NCI-H187 (cell line): Measurements from ENCODE around the gene STK32C.
A peak's percentile ranks its signal among the peaks of the same experiment; 100 is the strongest.

ENCODE experiments used
- DNase-seq, 2 experiments: peaks; one replicate each; lab custom pipeline; 2025; lab: John Stamatoyannopoulos, UW

STK32C gene

DNA sequence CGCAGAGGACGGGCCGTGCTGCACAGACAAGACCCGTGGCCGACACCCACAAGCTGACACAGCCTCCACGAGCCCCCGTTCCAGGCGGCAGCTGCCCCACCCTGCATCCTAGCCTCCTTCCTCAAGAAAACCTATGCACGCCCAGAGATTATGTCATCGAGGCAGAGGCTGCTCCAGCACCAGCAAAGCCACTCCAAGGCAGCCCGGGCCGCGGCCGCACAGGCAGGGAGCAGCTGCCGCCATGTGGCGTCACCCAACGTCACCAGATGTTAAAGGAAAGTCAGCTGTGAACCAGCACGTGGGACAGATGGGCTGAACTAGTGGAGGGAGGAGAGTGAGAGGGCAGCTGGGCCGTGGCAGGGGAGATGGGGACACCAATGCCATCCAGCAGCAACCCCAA, 59.8 kb downstream of the STK32C start:
- no peak for DNase-seq

DNA sequence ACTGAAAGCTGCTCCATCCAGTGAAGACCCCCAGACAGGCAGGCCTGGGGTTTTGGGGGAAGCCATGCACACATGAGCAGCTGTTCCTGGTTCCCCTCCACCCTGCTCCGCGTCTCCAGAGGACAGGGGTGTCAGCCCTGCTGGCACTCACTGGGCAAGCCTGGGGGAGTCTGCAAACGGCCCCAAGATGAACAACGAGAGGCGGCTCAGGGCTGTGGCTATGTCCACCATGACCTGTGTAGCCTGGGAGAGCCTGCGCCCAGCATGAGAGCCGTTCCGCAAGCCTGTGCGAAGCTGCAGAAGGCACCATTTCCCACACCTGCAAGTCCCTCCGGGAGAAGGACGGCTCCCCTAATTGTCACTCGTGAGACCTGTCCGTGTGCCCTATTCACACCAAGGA, 61.5 kb downstream of the STK32C start:
- no peak for DNase-seq

DNA sequence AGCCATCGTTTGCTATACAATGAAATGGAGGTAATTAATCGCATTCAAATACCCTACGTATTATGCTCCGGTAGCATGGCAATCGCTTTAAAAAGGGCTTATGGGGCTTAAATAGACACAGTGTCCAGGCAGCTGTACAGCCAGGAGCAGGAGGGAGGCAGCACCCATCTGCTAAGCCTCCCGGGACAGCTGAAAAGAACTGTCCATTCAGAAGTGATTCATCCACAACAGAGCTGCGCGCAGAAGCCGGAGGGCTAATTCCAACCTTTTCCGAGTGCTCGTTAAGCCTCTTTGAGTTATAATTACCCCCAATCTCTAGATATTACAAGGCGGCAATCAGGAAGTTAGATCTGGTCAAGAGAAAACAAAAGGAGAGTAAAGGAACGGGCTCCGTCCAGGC, 62.7 kb downstream of the STK32C start:
- DNase-seq, result no peak

DNA sequence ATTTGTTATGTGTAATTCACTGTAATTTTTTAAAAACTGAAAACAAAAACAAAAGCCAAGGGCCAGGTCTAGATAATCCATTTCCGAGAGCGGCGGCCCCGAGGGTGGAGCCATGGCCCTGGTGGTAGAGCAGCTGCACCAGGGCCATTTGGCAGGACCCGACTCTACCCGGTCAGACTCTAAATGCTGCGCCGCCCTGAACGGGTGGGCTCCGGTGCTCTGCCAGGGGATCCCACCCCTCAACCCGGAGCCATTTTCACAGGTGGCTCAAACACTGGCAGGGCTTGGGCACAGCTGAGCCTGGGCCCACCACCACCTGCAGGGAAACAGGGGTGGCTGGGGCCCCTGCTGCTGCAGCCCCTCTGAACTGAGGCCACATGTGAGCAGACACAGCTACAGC, 64.1 kb downstream of the STK32C start:
- no peak for DNase-seq

DNA sequence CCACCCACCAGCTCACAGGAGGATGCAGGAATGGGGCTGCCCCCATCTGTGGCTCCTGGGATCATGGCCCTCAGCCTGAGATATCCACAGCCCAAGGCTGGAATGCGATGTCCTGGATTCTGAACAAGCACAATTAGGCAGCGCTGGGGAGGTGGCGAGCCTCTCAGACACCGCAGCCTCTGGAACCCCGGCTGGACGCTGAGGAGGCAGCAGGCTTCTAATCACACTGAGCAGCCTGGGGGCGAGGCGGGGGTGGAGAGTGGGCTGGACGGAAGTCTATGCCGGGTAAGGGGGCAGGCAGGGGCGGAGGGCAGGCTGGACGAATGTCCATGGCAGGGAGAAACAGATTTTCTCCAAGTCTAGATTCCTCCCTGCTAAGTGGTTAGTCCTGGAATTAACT, 64.6 kb downstream of the STK32C start:
- DNase-seq, result no peak

DNA sequence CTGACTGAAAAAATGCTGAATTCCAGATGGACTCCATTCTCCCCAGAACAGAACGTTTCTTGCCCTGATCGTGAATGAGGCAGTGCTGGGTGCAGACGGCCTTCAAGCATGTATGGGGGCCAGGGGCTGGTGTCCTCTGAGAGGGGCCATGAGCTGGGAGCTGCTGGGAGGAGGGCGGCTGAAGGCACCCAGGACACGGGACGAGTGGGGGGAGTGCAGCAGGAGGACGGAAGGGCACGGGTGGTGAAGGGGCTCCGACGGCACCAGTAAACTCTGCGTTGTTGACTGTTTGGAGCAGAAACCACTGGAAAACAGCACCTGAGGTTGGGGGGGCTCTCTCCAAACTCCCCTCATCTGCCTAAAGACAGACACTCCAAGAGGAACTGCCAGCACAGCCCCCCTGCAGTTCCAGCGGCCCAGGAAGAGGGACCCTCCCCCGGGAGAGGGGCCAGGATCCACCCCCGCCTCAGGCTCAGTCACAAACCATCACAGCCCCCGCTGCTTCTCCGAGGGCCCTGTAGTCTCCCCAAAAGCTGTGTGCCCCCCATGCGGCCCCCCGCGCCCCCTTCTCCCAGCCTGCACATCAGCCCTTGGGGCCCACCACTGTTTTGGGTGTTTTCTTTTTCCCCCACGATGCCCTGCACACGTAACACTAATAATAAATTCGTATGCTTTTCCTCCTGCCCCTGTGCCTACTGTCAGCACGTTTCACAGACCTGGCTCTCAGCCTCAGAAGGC, 65.5 kb downstream of the STK32C start:
- no peak for DNase-seq

DNA sequence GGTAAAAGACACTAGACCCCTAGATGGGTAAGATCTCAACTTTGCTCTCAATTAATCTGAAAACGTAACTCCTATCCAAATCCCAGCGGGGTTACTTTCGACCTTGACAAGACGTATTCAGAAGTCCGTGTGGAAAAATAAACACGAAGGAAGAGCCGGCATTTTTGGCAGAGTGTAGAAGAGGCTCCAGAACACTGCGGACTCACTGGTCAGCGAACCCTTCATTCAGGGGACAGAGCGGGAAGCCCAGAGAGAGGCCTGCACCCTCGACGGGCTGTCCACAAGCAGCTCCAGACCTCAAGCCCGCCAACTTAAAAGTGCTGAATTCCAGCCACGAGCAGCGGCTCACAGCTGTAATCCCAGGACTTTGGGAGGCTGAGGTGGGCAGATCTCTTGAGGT, 66.3 kb downstream of the STK32C start:
- DNase-seq, result no peak

DNA sequence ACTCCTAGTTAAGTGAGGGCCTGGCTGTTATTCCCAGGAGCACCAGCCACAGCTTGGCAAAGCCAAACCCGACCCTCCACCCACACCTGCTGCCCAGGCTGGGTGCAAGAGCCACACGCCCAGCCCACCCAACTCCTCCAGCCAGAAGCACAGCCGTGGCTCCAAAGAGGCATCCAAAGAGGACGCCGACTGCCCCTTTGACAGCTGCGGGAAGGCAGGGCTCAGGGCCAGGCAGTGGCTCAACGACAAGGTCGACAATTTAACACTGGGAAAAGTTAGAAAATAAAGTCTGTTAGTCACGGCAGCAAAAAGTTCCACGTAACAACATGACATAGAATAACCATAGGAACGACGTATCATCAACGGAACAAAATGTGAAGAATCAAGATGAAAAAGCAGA, 66.7 kb downstream of the STK32C start:
- no peak for DNase-seq

DNA sequence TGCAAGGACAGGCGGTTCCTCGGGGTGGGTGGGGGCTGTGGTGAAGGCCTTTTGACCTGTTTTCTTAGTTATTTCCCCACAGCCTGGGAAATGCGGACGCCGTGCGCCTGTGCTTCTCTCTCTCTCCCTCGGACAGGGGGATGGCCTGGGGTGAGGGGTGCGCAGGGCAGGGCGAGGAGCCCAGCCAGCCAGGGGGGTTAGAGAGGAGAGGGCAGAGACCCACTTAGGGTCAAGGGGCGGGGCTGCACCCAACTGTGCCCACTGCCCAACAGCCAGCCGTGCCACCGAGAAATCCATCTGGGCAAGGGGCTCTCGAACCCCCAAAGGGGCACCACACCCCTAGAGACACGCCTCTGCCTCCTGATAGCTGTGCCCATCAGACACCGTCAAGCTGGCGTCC, 67.2 kb downstream of the STK32C start:
- no peak for DNase-seq

DNA sequence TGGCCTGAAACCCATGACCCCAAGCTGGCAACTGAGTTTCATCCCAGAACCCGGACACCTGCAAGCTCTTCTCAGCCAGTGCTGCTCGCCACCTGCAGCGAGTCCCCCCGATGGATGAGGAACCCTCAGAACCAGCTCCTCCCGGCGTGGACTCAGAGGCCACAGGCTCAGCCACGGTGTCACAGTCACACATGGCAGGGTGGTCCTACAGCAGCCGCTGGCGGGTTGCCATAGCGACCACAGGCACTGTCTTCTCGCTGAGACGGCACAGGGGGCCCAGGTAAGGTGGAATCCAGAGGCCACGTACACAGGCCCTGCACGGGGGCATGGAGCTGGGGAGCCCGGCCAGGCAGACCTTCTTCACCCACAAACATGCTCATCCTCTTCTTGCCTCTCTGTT, 67.6 kb downstream of the STK32C start:
- DNase-seq, result no peak

DNA sequence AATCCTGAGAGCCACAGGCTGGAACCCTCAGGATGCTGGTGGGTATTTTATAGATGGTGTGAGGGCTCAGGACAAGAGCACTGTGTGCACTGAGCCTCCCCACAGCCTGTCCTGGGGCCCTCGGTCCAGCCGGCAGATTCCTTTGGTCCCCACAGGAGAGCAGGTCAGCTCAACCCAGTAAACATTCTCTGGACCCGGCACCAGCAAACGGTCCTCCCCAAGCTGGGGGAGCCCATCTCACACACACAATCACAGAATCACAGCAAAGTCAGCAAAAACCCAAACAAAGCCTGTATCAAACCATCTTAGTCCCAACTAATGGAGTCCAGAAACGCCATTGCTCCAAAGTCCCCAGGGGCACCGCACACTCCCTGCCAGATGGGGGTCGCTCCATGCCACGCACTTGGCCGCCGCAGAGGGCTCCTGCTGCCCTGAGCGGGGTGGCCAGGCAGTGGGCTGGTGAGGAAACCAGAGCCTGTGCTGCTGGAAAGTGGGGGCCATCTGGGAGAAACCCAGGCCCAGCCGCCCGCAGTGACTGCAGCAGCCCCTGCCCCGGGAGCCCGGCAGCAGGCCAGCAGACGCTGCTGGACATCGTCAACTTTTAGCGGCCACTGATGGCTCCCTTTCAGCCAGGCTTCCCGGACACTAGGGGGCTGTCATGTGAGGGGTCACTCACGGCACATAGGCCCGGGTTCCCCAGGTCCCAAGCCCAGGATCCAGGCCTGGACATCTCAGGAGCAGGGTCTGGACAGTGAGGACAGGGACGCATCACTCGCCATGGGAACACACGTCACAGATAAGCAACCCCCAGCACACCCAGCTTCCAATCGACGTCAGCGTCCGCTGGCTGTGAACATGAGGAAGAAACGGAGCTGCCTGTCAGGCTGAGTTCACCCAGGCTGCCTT, 68.4 kb downstream of the STK32C start:
- DNase-seq, result no peak

DNA sequence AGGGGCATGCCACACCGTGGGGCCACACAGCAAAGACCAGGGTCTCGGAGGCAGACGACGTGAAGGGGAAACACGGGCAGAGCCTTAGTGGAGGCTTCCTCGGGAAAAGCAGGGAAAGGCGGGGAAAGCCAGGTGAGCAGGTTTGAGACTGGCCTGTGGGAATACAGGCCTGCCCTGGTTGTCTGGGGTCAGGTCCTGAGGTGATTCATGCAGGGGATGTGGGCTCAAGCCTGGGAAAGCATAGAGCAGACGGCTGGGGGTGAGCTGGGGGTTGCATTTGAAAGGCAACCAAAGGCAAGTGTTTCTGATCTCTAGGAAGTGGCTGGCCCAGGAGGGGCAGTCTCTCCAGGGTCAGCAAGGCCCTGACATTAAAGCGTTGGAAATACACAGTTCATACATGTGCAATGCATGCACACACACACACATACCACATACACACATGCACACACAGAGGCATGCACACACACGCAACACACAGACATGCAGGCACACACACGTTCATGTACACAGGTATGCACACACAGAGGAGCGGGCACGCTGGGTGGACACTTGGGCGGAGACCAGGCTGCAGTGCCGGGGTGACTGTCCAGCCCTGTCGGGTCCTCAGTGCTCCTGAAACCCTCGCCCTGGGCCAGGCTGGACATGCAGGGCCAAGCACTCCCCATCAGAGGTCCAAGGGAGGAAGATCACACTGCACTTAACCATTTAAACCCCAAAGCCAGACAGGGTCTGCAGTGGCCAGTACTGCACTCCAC, 69.2 kb downstream of the STK32C start:
- DNase-seq, result no peak

DNA sequence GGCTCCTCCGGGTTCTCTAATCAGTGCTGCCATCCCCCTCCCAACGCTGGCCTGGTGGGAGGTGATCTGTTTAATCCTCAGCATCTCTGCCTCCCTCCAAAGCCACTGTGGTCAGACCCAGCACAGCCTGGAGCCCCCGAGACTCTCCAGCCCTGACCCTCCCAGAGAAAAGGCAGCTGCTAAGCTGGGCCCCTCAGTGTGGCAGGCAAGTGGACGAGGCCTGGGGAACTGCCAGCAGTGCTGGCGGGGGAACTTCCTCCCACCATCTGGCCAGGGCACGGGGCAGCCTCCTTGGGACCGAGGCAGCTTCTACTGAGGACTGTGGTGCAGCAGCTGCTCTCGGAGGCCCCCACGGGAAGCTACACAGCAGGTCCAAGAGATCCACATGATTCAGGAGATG, 69.9 kb downstream of the STK32C start:
- DNase-seq, result no peak

DNA sequence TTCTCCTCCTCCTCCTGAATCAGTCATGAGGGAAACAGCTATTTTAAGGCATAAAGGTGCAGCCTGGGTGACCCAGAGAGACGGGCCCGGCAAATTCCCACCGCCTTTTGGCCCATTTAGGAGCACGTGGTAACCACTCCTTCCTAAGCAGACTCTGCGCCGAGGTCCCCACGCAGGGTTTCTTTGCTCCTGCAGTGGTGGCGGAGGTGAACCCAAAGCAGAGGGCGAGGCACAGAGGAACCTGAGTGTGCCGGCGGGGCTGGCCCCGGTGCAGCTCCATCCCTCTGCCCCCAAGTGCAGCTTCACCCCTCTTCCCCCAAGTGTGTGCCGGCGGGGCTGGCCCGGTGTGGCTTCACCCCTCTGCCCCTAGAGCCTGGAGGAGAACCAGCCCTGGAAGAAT, 70.4 kb downstream of the STK32C start:
- DNase-seq, result no peak

DNA sequence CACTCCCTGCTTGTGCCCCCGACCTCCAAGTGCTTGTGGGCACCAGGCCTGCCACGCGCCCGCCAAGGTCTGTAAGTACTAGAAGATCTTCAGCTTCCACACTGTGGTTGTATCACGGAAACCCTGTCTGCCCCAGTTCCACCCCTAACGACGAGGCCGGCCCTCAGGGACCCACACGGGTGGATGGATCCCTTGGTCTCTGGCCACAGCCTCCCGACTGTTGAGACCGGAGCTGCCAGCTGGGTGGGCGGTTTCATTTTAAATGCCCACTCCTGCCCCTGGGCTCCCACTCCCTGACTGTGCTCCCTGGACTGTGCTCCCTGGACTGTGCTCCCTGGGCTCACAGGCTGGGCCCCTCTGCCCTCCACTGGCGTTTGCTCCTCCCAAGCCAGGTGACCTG, 70.9 kb downstream of the STK32C start:
- DNase-seq, result no peak

DNA sequence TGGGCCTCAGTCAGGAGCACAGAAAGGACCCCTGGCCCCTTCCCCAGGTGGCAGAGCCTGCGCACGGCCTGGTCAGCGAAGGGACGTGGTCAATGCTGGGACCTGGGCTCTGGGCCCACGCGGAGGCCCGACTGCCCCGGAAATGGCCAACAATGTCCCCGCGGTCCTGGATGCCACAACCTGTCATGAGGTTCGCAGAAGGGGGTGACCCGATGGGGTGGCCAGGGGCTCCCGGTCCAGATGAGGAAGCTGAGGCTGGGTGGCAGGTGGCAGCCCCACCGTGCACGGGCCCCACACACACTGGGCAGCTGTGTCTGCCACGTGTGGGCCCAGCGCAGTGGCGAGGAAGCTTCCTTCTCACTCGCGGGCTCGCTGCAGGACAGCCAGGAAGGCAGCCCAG, 71.6 kb downstream of the STK32C start:
- DNase-seq, result no peak

DNA sequence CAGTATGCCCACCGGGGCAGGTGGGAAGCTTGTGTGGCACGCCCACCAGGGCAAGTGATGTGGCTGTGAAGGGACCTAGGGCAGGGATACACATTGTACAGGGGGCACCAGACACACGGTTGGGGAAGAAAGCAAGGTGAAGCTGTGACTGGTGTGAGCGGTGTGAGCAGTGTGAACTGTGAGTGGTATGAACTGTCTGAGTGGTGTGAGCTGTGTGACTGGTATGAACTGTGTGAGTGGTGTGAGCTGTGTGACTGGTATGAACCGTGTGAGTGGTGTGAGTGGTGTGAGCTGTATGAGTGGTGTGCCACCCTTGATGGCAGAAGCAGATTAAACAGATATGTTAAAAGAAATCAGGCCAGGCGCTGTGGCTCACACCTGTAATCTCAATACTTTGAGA, 72.9 kb downstream of the STK32C start:
- no peak for DNase-seq

DNA sequence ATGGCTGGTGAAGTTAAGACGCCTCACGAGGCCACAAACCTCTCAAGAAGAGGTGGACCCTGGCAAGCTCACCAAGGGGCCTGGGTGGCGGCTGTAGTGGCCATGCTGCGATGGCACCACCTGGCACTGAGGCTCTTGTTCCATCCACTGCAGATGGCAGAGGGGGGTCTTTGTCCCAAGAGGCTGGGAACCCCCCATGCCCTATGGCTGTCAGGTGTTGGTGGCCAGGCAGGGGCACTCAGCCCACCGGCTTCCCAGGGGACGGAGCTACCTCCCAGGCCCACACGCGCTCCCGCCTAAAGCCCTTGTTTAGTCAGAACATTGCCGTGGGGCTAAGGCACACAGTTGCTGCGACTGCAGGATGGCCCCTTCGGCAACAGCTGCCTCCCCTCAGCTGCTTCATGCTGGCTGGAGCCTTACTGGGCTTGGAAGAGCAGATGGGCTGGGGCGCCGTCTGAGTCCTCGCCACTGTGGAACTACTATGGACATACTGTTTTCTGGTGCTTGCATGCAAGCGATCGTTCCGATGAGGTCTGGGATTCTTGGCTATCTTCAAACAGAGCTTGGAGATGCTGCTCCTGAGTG, 74.2 kb downstream of the STK32C start:
- no peak for DNase-seq

DNA sequence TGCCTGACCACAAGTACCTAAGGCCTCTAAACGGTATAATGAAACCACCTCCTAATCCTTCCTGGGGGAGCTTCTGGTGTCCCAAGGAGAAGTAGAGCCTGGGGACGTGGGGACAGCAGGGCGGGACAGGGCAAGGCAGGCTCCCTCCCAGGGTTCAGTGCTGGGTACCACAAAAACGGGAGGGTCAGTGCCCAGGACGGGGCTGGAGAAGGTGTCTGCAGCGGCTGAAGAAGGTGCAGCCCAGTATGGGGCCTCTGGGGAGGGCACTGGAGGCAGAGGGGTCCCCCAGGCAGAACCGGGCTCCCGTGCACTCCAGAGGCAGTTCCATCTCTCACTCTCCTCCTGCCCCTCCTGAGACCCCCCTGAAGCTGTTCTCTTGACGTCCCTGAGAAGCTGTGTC, 74.8 kb downstream of the STK32C start:
- DNase-seq, result no peak

DNA sequence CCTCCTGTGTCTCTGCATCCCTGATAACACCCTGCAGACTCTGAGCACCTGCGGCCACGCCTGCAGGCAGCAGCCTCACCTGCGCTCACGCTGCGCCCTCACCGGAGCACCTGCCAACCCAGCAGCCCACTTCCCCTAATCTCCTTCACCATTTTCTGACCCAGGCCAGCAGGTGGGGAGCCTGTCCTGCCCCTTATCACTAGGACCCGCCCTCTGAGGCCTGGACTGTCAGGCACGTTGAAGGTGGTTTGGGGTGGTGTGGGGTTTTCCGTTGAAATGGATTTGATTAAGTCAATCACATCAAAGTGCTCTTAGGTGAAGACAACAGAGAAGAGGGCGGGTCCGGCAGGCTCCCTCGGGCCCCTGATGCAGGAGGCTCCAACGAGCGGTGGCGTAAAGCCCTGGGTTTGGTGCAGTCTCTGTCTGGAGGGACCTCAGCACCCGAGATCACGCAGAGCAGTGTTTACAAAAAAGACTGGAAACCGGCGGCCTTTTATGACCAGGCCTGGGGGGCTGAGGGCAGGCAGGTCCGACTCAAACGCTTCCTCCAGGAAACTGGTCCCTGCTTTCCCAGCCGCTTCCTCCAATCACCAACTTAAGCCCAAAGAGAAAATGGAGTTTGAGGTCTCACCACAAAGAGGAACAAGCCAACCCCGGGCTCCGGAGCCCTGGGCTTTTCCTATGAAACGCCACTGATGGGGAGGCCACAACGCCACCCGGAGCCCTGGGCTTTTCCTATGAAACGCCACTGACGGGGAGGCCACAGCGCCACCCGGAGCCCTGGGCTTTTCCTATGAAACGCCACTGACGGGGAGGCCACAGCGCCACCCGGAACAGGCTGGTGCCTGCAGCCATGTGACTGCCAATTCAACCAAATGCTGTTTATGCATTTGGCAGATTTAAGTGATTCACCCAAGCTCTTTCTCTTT, 75.5 kb downstream of the STK32C start:
- peak; percentile 37 to 59 for DNase-seq

DNA sequence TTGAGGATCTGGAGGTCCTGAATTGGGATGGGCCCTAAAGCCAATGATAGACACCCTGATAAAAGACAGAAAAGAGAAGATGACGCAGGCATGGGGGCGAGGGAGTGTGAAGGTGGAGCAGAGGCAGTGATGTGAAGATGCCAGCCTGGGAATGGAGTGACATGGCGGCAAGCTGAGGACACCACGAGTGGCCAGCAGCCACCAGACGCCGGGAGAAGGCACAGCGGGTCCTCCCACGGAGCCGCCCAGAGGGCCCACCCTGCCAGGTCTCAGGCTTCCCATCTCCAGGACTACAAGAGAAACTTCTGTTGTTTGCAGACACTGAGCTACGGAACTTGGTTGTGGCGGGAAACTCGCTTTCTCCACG, 76.1 kb downstream of the STK32C start:
- DNase-seq, result no peak
